ENCODE results near the gene PLEKHA7. TPM values are rescaled to one million over a fixed set of nuclear protein-coding genes. Genes with fewer than 3 reads are reported as not detected.

Gene PLEKHA7
- total and polyA plus RNA-seq, 2 of the 4 experiments (the other 2 are of a cell fraction), result 0.12 TPM; not detected in 1

GRCh38 chr11:16771350-16772140 is 242.7 kb downstream of the PLEKHA7 start:
- no peak overlapping the region for H3K23ac ChIP-seq (ENCODE audit: low read depth, low read length)
- no peak overlapping the region for H2AK9ac ChIP-seq (replicated peaks; ENCODE audit: low read depth, low read length, poor library complexity)
- ChIA-PET CTCF (no interaction called here), POLR2A (ENCODE audit: unreplicated experiment) (no interaction called here)
- no peak overlapping the region for H3K4ac ChIP-seq (ENCODE audit: low read depth, low read length)
- H3K4me1 ChIP-seq (ENCODE audit: control insufficient read depth, insufficient read depth, low read length), result no peaks in the 10 kb centered on the region
- no peaks in the 10 kb centered on the region for H4K20me1 ChIP-seq (ENCODE audit: insufficient read depth, low read length)
- H3K27ac ChIP-seq (ENCODE audit: insufficient read depth, low read length), result no peak overlapping the region
- no peak overlapping the region for H3K14ac ChIP-seq (replicated peaks; ENCODE audit: low read depth, low read length)
- DNase-seq (no peak), ATAC-seq (ENCODE audit: low read depth) (no peak)
- dilution Hi-C loops (cut with HindIII; ENCODE audit: low sequenced_read_pairs, unreplicated experiment), result no loop called here
- TF ChIP-seq RAD21 (IDR thresholded peaks at IDR 0.05; ENCODE audit: low read length), result no peak
- TF ChIP-seq CEBPB (IDR thresholded peaks at IDR 0.05; ENCODE audit: low read depth, low read length), result no peak
- no peak for TF ChIP-seq CTCF (conservative IDR thresholded peaks at IDR 0.05; ENCODE audit: low read depth, low read length)
- TF ChIP-seq MAFK (IDR thresholded peaks at IDR 0.05; ENCODE audit: low read depth, low read length), result no peak
- TF ChIP-seq BHLHE40 (IDR thresholded peaks at IDR 0.05; ENCODE audit: low read depth, low read length), result no peak
- TF ChIP-seq USF2 (IDR thresholded peaks at IDR 0.05; ENCODE audit: low read depth, low read length), result no peak
- TF ChIP-seq CHD1 (IDR thresholded peaks at IDR 0.05; ENCODE audit: low read depth, low read length), result no peak
- TF ChIP-seq FOS (IDR thresholded peaks at IDR 0.05; ENCODE audit: low read depth, low read length), result no peak
- no peak for TF ChIP-seq NFE2L2 (IDR thresholded peaks at IDR 0.05; ENCODE audit: low read depth, low read length)
- no peak for TF ChIP-seq POLR2A (IDR thresholded peaks at IDR 0.05; ENCODE audit: low read depth, low read length)
- no peak for TF ChIP-seq RCOR1 (IDR thresholded peaks at IDR 0.05; ENCODE audit: insufficient replicate concordance, low read length)
- TF ChIP-seq ELK1 (IDR thresholded peaks at IDR 0.05; ENCODE audit: borderline replicate concordance, low read depth, low read length), result no peak
- TF ChIP-seq MAZ (IDR thresholded peaks at IDR 0.05; ENCODE audit: borderline replicate concordance, low read depth, low read length), result no peak
- no peak for TF ChIP-seq MXI1 (IDR thresholded peaks at IDR 0.05; ENCODE audit: borderline replicate concordance, low read depth, low read length)
- TF ChIP-seq RFX5 (IDR thresholded peaks at IDR 0.05; ENCODE audit: low read depth, low read length), result no peak
- TF ChIP-seq SMC3 (IDR thresholded peaks at IDR 0.05; ENCODE audit: low read depth, low read length), result no peak
- no peaks in the 10 kb centered on the region for H3K36me3 ChIP-seq (ENCODE audit: control insufficient read depth, insufficient read depth, low read length)
- H3K18ac ChIP-seq (ENCODE audit: low read depth, low read length), result no peak overlapping the region
- no peak overlapping the region for H3K4me3 ChIP-seq (ENCODE audit: insufficient read depth, low read depth, low read length)
- H3K4me2 ChIP-seq (ENCODE audit: low read depth, low read length), result no peak overlapping the region
- no peak overlapping the region for H3K56ac ChIP-seq (ENCODE audit: extremely low read depth, insufficient read depth, low read length)
- no peak overlapping the region for H2AFZ ChIP-seq (replicated peaks; ENCODE audit: low read length, poor library complexity)
- H3K79me1 ChIP-seq (ENCODE audit: low read depth in 1 of 2, low read length in 2 of 2), result no peaks in the 10 kb centered on the region
- no peak overlapping the region for H2BK120ac ChIP-seq (ENCODE audit: low read depth, low read length)
- H2BK15ac ChIP-seq (ENCODE audit: low read depth, low read length), result no peak overlapping the region
- no peaks in the 10 kb centered on the region for H3K9me3 ChIP-seq (ENCODE audit: control insufficient read depth, insufficient read depth, low read length)
- H3K9me1 ChIP-seq (ENCODE audit: insufficient read depth, low read length), result no peaks in the 10 kb centered on the region
- H4K91ac ChIP-seq (ENCODE audit: insufficient read depth, low read depth, low read length), result no peak overlapping the region
- intact Hi-C loops (cut with micrococcal nuclease), result no loop called here
- H4K5ac ChIP-seq (ENCODE audit: low read depth, low read length), result no peak overlapping the region
- H3K27me3 ChIP-seq (ENCODE audit: control insufficient read depth, insufficient read depth, low read length), result peaks cover 54% of the 10 kb centered on the region
- no peak overlapping the region for H2AK5ac ChIP-seq (ENCODE audit: low read depth, low read length)
- no peak overlapping the region for H2BK20ac ChIP-seq (ENCODE audit: low read depth, low read length)
- H4K8ac ChIP-seq (ENCODE audit: low read depth in 2 of 2, low read length in 2 of 2), result no peak overlapping the region
- H3K9ac ChIP-seq (ENCODE audit: low read depth, low read length), result no peak overlapping the region
- WGBS, 2 experiments (ENCODE audit: extremely low coverage in 2 of 2, insufficient read length in 1 of 2), result 55% methylated on average over 2 of the region's 12 CpGs; no CpG with 5 or more reads in 1 of the 2 experiments
- no peak overlapping the region for H2BK5ac ChIP-seq (ENCODE audit: low read depth, low read length, poor library complexity, severe bottlenecking)
- in situ Hi-C loops (cut with MboI; ENCODE audit: low sequenced_read_pairs), result no loop called here
- no TSS peak for BruUV-seq (replicated peaks)
